ENCODE results near the gene BPIFB6.

The BPIFB6 gene

GRCh38 chr20:33070111-33071053 is 38.9 kb downstream of the BPIFB6 start:
- no peak overlapping the region for H3K4me3 ChIP-seq (replicated peaks in 1 of 2; ENCODE audit: low read depth in 2 of 2, low read length in 2 of 2)
- no peak for DNase-seq (ENCODE audit: low read depth in 2 of 2)
- TF ChIP-seq CTCF (IDR thresholded peaks at IDR 0.05; ENCODE audit: low read depth, low read length) = no peak

- TF ChIP-seq CTCF (IDR thresholded peaks at IDR 0.05; ENCODE audit: low read depth, low read length) = no peak
- no peak overlapping the region for H3K4me3 ChIP-seq (replicated peaks in 1 of 2; ENCODE audit: low read depth in 2 of 2, low read length in 2 of 2)
- no peak for DNase-seq (ENCODE audit: low read depth in 2 of 2)
These were observed 39.8 kb downstream of the BPIFB6 start for GRCh38 chr20:33071198-33071597.

GRCh38 chr20:33072362-33072761 is 40.9 kb downstream of the BPIFB6 start:
- no peak for DNase-seq (ENCODE audit: low read depth in 2 of 2)
- no peak overlapping the region for H3K4me3 ChIP-seq (replicated peaks in 1 of 2; ENCODE audit: low read depth in 2 of 2, low read length in 2 of 2)
- no peak for TF ChIP-seq CTCF (IDR thresholded peaks at IDR 0.05; ENCODE audit: low read depth, low read length)

- TF ChIP-seq CTCF (IDR thresholded peaks at IDR 0.05; ENCODE audit: low read depth, low read length) = no peak
- no peak for DNase-seq (ENCODE audit: low read depth in 2 of 2)
- no peak overlapping the region for H3K4me3 ChIP-seq (replicated peaks in 1 of 2; ENCODE audit: low read depth in 2 of 2, low read length in 2 of 2)
These were observed 41.4 kb downstream of the BPIFB6 start for GRCh38 chr20:33072813-33073212.

- no peak overlapping the region for H3K4me3 ChIP-seq (replicated peaks in 1 of 2; ENCODE audit: low read depth in 2 of 2, low read length in 2 of 2)
- no peak for DNase-seq (ENCODE audit: low read depth in 2 of 2)
- no peak for TF ChIP-seq CTCF (IDR thresholded peaks at IDR 0.05; ENCODE audit: low read depth, low read length)
These were observed 43.2 kb downstream of the BPIFB6 start for GRCh38 chr20:33074675-33075074.

GRCh38 chr20:33075281-33075680 is 43.8 kb downstream of the BPIFB6 start:
- H3K4me3 ChIP-seq (replicated peaks in 1 of 2; ENCODE audit: low read depth in 2 of 2, low read length in 2 of 2) = no peak overlapping the region
- DNase-seq (ENCODE audit: low read depth in 2 of 2) = no peak
- no peak for TF ChIP-seq CTCF (IDR thresholded peaks at IDR 0.05; ENCODE audit: low read depth, low read length)

Measured in cardiac fibroblast (primary cell).